GM21360 (cell line): ENCODE results near the gene OTUD4.
A peak's percentile ranks its signal among the peaks of the same experiment; 100 is the strongest.
"Not testable (repeated sequence)": the region's sequence is repeated elsewhere in the genome, so short reads cannot be mapped to it uniquely, and the experiment has no call there.

Experiments
- ATAC-seq: cut with Tn5 transposase; IDR thresholded peaks from one replicate; pipeline ENCODE4 v1.9.1; 2021; ENCODE audit warnings: mild to moderate bottlenecking, moderate library complexity; ENCODE audit not compliant: unreplicated experiment

Gene OTUD4

GRCh38 chr4:145180298-145181090 is at the start of gene OTUD4:
TSS of gene OTUD4 (minus strand) at chr4:145180589. CDS start at chr4:145179973, 616 bp downstream.
- ATAC-seq, result peak; percentile 77

GRCh38 chr4:145223228-145223627 is 42.8 kb upstream of the OTUD4 start:
- ATAC-seq, result not testable (repeated sequence)

GRCh38 chr4:145221529-145221928 is 41.1 kb upstream of the OTUD4 start:
- not testable (repeated sequence) for ATAC-seq

GRCh38 chr4:145219090-145219489 is 38.7 kb upstream of the OTUD4 start:
- ATAC-seq, result no peak

GRCh38 chr4:145218251-145218650 is 37.9 kb upstream of the OTUD4 start:
- ATAC-seq, result peak; percentile 89

GRCh38 chr4:145217349-145217748 is 37.0 kb upstream of the OTUD4 start:
- no peak for ATAC-seq

- ATAC-seq, result no peak
Measured at GRCh38 chr4:145216535-145216934, 36.1 kb upstream of the OTUD4 start.

- no peak for ATAC-seq
Measured at GRCh38 chr4:145213245-145213644, 32.9 kb upstream of the OTUD4 start.

GRCh38 chr4:145207934-145208333 is 27.5 kb upstream of the OTUD4 start:
- ATAC-seq, result no peak

- ATAC-seq, result no peak
Measured at GRCh38 chr4:145203410-145203809, 23.0 kb upstream of the OTUD4 start.

GRCh38 chr4:145200366-145200765 is 20.0 kb upstream of the OTUD4 start:
- ATAC-seq, result no peak

- no peak for ATAC-seq
Measured at GRCh38 chr4:145199051-145199716, 18.8 kb upstream of the OTUD4 start.

GRCh38 chr4:145196747-145197146 is 16.4 kb upstream of the OTUD4 start:
- ATAC-seq, result no peak

- ATAC-seq, result peak; percentile 96
Measured at GRCh38 chr4:145195167-145195952, 15.0 kb upstream of the OTUD4 start.

- ATAC-seq, result no peak
Measured at GRCh38 chr4:145189981-145190380, 9.6 kb upstream of the OTUD4 start.

- peak; percentile 92 for ATAC-seq
Measured at GRCh38 chr4:145186729-145187128, 6.3 kb upstream of the OTUD4 start.

- ATAC-seq, result no peak
Measured at GRCh38 chr4:145183581-145183980, 3.2 kb upstream of the OTUD4 start.

- ATAC-seq, result no peak
Measured at GRCh38 chr4:145183023-145183422, 2.6 kb upstream of the OTUD4 start.

GRCh38 chr4:145182222-145182621 is 1.8 kb upstream of the OTUD4 start:
- no peak for ATAC-seq

- no peak for ATAC-seq
Measured at GRCh38 chr4:145181091-145181501, 707 bp upstream of the OTUD4 start.

GRCh38 chr4:145179861-145180297 is 510 bp downstream of the OTUD4 start:
- ATAC-seq, result peak; percentile 19
